Mucosa of descending colon (tissue), 3 donors: ENCODE results near the gene ZNF48. TPM values are rescaled to one million over a fixed set of nuclear protein-coding genes. Genes with fewer than 3 reads are reported as not detected.
A peak's percentile ranks its signal among the peaks of the same experiment; 100 is the strongest.

Source experiments
- ATAC-seq: fragments of 200-7000 bp; cut with Tn5 transposase; one replicate; pipeline ENCODE4 v1.9.1; 2020; ENCODE audit warnings: mild to moderate bottlenecking, moderate library complexity
- DNase-seq, 3 donors: peaks; one replicate each; pipeline ENCODE4 v3.0.0-alpha.2; 2020
- H3K36me3 ChIP-seq: fragments of 200-600 bp; one replicate; pipeline ENCODE4 v1.8.0; 2021; ENCODE audit warnings: low read depth, mild to moderate bottlenecking
- H3K4me1 ChIP-seq: fragments of 200-600 bp; one replicate; pipeline ENCODE4 v1.8.0; 2021; ENCODE audit warnings: low read depth, mild to moderate bottlenecking
- H3K4me3 ChIP-seq: fragments of 200-600 bp; one replicate; pipeline ENCODE4 v1.8.0; 2021; ENCODE audit warnings: mild to moderate bottlenecking
- H3K9me3 ChIP-seq: fragments of 200-600 bp; one replicate; pipeline ENCODE4 v1.8.0; 2021; ENCODE audit warnings: mild to moderate bottlenecking
- intact Hi-C, 2 donors: fragments of 100-400 bp; cut with DNase I in 1 of 2; cut with micrococcal nuclease in 1 of 2; formaldehyde crosslinking; loops; one replicate each; pipeline versions ENCODE4 v1.11.0 to v1.11.1; 2022; cut with DNase I, micrococcal nuclease
- total RNA-seq, 3 donors: library from RNA; stranded (reverse); fragmentation: NEBNext Ultra II Directional in 2 of 3; extraction: Animal tissue kit (Norgen Biotek cat#: 25700) in 2 of 3; gene quantifications; one replicate each; pipeline versions ENCODE4 v1.2.1 to v1.2.4, GENCODE V29; 2021 to 2023
- TF ChIP-seq, protein P1 (sequence below): fragments of 200-600 bp; IDR thresholded peaks from one replicate; pipeline ENCODE4 v1.8.0; 2022; ENCODE audit warnings: antibody characterized with exemption, mild to moderate bottlenecking
- donor health status: DM: no; HTN: no; CAD: no; lungs with moderate emphysema.
- donor health status: DM: no; HTN: no; CAD: no.
- donor health status: DM: no; HTN: yes; CAD: no.

Gene ZNF48
- total RNA-seq, 3 donors from 2014 or later = 6.5 to 13.7 (median 6.6) TPM

DNA sequence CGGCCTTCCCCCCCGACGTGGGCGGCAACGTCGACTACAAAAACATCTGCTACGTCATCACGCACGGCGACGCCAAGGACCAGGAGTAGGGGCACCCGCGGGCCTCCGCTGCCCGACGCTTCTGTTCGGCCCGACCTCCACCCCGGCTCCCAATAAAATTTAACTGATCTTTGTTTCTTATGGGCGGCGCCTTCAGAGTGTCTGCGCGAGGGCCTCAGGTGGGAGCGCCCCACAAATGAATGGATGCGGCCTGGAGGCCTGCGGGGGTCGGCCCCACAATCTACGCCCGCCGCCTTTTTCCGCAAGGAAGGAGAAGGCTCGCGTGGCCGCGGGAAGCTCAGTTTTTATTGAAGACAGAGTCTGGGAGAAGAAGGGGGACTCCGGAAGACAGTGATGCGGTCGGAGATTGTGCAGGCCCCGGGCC lies 17.4 kb upstream of the ZNF48 start:
- DNase-seq = peak; percentile 94 to 96 (median 96)
- ATAC-seq = peak; percentile 70
- Histone ChIP-seq H3K4me3 (peak overlapping the region; percentile 33), H3K36me3 (no peaks in the 10 kb centered on the region), H3K4me1 (peaks cover 11% of the 10 kb centered on the region), H3K9me3 (no peaks in the 10 kb centered on the region)
- intact Hi-C loops = no loop called here
- TF ChIP-seq, protein P1, sequence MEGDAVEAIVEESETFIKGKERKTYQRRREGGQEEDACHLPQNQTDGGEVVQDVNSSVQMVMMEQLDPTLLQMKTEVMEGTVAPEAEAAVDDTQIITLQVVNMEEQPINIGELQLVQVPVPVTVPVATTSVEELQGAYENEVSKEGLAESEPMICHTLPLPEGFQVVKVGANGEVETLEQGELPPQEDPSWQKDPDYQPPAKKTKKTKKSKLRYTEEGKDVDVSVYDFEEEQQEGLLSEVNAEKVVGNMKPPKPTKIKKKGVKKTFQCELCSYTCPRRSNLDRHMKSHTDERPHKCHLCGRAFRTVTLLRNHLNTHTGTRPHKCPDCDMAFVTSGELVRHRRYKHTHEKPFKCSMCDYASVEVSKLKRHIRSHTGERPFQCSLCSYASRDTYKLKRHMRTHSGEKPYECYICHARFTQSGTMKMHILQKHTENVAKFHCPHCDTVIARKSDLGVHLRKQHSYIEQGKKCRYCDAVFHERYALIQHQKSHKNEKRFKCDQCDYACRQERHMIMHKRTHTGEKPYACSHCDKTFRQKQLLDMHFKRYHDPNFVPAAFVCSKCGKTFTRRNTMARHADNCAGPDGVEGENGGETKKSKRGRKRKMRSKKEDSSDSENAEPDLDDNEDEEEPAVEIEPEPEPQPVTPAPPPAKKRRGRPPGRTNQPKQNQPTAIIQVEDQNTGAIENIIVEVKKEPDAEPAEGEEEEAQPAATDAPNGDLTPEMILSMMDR = no peak

DNA sequence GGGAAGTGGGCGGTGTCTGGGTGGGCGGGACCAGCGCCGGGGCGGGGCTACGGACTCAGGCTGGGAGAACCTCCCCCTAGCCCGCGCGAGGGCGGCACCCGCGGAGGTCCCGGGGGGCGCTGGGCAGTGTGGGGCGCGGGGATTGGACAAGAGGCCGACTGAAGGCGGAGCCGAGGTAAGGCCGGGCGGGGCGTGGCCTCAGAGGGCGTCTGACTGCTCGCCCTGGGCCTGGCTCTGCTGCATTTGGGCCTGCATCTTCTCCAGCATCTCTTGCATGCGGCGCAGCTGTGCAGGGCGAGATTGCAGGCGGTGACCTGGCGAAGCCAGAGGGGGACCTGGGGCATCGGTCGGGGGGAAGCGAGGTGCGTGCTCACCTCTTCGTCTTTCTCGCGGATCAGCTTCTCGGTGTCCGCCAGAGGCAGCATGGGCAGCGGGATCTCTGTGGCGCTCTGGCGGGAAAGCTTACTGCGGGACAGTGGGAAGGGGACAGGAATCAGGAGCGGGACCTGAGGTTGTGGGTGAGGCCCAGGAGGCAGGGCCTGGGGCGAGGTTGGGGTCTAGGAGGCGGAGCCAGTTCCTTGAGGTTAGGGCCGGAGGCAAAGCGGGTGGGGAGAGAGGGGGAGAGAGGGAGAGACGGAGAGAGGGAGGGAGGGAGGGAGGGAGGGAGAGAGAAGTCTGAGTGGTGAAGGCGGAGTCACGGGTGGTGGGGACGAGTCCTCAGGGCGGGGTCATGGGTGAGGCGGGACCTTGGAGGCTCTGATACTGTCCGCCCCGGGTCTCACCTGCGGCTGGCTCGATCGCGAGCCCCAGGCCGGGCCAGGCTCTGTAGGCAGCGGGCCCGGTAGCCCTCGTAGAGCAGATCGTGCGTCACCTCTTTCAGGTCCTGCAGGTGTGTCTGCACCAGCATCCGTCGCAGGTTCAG lies 16.7 kb upstream of the ZNF48 start:
- DNase-seq (peak; percentile 99 to 100 (median 100)), ATAC-seq (peak; percentile 93)
- TF ChIP-seq, protein P1 = no peak
- peaks cover 11% of the 10 kb centered on the region for H3K4me1 ChIP-seq
- no peaks in the 10 kb centered on the region for H3K9me3 ChIP-seq
- intact Hi-C loops = no loop called here
- no peaks in the 10 kb centered on the region for H3K36me3 ChIP-seq
- peak overlapping the region; percentile 33 for H3K4me3 ChIP-seq

DNA sequence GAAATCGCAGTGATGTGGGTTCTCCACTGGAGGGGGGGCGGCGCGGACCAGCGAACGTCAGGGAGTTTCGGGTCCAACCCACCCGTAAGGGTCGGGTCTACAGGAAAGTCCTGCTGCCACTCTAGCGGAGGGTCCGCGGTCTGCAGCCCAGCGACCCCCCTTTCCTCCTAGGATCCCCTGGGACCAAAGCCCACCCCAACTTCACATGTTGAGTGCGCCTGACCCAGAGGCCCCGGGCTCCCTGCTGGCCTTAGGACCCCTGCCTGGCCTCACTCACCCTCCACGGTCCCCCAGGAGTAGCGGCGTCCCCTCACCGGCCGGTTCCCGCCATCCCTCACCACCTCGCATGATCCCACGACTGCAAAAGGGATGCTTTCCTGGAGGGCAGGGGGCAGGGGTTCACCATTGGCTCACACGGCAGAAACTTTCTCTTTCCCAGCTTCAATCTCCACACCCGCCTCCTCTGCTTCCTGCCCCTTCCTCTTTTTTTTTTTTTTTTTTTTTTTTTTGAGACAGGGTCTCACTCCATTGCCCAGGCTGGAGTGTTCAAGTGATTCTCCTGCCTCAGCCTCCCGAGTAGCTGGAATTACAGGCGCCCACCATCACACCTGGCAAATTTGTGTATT lies 15.9 kb upstream of the ZNF48 start:
- Histone ChIP-seq H3K9me3 (no peaks in the 10 kb centered on the region), H3K36me3 (no peaks in the 10 kb centered on the region), H3K4me3 (no peak overlapping the region), H3K4me1 (peaks cover 11% of the 10 kb centered on the region)
- DNase-seq (no peak), ATAC-seq (no peak)
- TF ChIP-seq, protein P1 = no peak
- intact Hi-C loops = no loop called here

DNA sequence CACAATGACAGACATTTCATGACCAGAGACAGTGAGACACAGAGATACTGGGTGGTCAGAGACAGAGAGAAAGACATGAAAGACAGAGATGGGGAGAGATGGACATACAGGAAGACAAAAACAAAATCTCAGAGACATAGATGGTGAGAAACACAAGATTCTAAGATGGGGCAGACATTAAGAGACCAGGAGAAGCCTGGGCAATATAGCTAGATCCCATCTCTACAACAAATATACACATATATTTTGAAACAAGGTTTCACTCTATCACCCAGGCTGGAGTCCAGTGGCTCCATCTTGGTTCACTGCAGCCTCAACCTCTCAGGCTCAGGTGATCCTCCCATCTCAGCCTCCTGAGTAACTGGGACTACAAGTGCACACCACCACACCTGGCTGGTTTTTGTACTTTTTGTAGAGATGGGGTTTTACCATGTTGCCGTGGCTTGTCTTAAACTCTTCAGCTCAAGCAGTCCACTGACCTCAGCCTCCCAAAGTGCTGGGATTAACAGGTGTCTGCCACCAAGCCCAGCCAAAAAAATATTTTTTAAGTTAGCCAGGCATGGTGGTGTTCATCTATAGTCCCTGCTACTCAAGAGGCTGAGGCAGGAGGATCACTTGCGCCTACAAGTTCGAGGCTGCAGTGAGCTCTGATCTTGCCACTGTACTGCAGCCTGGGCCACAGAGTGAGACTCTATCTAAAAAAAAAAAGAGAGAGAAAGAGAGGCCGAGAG lies 15.0 kb upstream of the ZNF48 start:
- TF ChIP-seq, protein P1 = no peak

DNA sequence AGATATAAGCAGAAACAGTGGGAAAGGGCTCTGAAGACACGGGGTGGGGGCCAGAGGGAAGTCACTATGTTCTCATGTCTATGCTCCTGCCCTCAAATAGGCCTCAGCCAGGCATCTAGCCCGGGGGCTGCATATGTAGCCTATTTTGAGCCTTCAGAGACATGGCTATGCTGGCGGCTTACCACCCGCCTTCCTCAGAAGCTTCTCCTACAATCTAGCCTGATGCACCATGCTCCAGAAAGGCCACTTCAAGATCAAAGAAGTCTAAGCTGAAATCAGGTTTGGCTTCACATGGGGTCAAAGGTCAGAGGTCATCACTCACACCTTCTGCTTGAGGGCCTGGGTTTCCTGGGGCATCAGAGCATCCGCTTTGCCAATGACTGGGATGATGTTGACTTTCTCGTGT lies 14.4 kb upstream of the ZNF48 start:
- Histone ChIP-seq H3K4me3 (no peak overlapping the region), H3K9me3 (no peaks in the 10 kb centered on the region), H3K36me3 (no peaks in the 10 kb centered on the region), H3K4me1 (peaks cover 11% of the 10 kb centered on the region)
- TF ChIP-seq, protein P1 = no peak
- intact Hi-C loops = no loop called here
- ATAC-seq (no peak), DNase-seq (no peak)

More for the DNA sequence above, 15.0 kb upstream of the ZNF48 start:
- H3K9me3 ChIP-seq = no peaks in the 10 kb centered on the region
- no peak for ATAC-seq
- peaks cover 11% of the 10 kb centered on the region for H3K4me1 ChIP-seq
- no peak for DNase-seq
- H3K4me3 ChIP-seq = no peak overlapping the region
- intact Hi-C loops = no loop called here
- H3K36me3 ChIP-seq = no peaks in the 10 kb centered on the region
